LNCaP clone FGC (cell line): Measurements from ENCODE around the gene ITPRIPL2.

Source experiments
- DNase-seq: peaks from one replicate; pipeline ENCODE4 v3.0.0-alpha.2; 2011; ENCODE audit warnings: low read depth
- H3K4me3 ChIP-seq: 2 replicates; pipeline ENCODE4 v1.5.1; 2011; ENCODE audit warnings: mild to moderate bottlenecking, low read depth, low read length, control low read depth
- TF ChIP-seq, protein P1 (sequence below): IDR thresholded peaks from 2 replicates; pipeline ENCODE4 v1.5.1; 2012; ENCODE audit warnings: mild to moderate bottlenecking; ENCODE audit not compliant: control insufficient read depth, insufficient read depth; ENCODE audit errors: extremely low read depth

ITPRIPL2 gene

GRCh38 chr16:19126300-19126699 is 12.5 kb downstream of the ITPRIPL2 start:
- no peak for DNase-seq
- TF ChIP-seq, protein P1, sequence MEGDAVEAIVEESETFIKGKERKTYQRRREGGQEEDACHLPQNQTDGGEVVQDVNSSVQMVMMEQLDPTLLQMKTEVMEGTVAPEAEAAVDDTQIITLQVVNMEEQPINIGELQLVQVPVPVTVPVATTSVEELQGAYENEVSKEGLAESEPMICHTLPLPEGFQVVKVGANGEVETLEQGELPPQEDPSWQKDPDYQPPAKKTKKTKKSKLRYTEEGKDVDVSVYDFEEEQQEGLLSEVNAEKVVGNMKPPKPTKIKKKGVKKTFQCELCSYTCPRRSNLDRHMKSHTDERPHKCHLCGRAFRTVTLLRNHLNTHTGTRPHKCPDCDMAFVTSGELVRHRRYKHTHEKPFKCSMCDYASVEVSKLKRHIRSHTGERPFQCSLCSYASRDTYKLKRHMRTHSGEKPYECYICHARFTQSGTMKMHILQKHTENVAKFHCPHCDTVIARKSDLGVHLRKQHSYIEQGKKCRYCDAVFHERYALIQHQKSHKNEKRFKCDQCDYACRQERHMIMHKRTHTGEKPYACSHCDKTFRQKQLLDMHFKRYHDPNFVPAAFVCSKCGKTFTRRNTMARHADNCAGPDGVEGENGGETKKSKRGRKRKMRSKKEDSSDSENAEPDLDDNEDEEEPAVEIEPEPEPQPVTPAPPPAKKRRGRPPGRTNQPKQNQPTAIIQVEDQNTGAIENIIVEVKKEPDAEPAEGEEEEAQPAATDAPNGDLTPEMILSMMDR: no peak

GRCh38 chr16:19127205-19127604 is 13.4 kb downstream of the ITPRIPL2 start:
- H3K4me3 ChIP-seq: no peak overlapping the region
- TF ChIP-seq, protein P1: no peak
- DNase-seq: no peak

More at GRCh38 chr16:19126300-19126699, 12.5 kb downstream of the ITPRIPL2 start:
- H3K4me3 ChIP-seq: no peak overlapping the region

DNA sequence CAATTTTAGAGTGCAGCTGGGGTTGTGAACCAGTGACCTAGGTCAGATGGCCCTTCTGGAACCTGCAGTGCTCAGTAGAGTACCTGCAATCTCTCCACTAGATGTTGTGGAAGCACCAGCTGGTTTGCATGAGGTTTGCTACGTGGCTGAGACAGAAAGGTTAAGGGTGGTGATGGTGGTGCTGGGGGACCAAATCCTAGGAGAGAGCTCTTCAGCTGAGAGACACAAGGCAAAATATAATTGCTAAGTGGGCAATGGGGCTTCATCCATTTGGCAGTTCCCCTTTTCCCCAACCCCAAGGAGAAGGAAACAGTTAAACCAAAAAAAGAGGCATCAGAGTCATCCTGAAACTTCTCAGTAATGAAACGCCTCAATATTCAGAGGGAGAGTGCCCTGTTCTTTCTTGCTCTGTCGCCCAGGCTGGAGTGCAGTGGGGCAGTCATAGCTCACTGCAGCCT is 13.9 kb downstream of the ITPRIPL2 start:
- H3K4me3 ChIP-seq: no peak overlapping the region
- TF ChIP-seq, protein P1: no peak
- DNase-seq: no peak

- no peak for DNase-seq
- H3K4me3 ChIP-seq: no peak overlapping the region
- TF ChIP-seq, protein P1: no peak
Observed at GRCh38 chr16:19128454-19129200, 14.9 kb downstream of the ITPRIPL2 start.

GRCh38 chr16:19130385-19130784 is 16.6 kb downstream of the ITPRIPL2 start:
- no peak overlapping the region for H3K4me3 ChIP-seq
- DNase-seq: no peak
- TF ChIP-seq, protein P1: no peak

DNA sequence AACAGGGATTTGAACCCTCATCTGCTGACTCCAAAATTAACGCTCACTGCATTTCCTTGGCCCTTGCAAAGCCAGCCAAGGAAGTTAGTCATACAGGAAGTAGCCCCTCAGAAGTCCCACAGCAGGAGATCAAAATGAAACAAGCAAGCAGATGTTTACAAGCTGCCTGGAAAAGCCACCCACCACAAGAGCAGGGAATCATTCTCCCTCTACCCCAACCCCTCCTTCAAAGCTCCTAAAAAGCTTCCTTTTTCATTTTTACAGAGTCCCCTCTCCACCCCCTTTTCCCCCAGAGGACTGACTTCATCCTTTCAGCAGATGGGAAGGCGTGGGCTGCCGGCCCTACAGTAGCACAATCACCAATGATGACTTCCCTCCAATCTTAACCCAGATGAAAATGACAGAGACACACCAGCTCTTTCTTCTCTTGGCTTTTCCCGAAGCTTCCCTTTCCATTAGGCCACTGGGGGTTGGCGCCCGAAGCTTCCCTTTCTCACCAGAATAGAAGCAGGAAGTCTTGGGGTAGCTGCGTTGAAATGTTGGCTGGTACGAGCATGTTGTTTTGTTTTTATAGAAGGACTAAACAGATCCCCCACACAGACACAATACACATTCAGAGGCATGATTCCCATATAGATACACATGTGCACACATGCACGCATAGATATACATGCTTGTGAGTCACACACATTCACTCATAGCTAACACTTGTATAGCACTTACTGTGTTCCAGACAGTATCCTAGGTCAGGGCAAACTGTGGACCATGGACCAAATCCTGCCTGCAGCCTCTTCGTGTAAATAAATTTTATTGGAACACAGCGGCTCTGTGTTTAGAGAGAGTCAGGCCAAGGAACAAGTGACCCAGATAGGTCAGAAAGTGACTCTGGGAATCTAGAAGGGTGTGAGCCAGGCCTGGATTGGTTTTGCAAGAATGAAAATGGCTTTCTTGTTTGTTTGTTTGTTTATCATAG is 17.4 kb downstream of the ITPRIPL2 start:
- H3K4me3 ChIP-seq: no peak overlapping the region
- TF ChIP-seq, protein P1: no peak
- peak; percentile 69 for DNase-seq
